Coronary artery (tissue), 2 donors: Measurements from ENCODE around the gene ITGAV.

ENCODE experiments used
- DNase-seq: peaks from one replicate; pipeline ENCODE4 v3.0.0-alpha.2; 2017; ENCODE audit warnings: low spot score
- H3K27ac ChIP-seq, 2 donors: fragments of 200-600 bp; sonication (generic); one replicate each; pipeline ENCODE4 v1.5.1; 2016 to 2019
- H3K4me3 ChIP-seq: fragments of 200-600 bp; sonication (generic); 2 replicates; pipeline ENCODE4 v1.5.1; 2016; ENCODE audit warnings: mild to moderate bottlenecking, moderate library complexity
- CTCF ChIP-seq: fragments of 200-600 bp; sonication (generic); IDR thresholded peaks from one replicate; pipeline ENCODE4 v1.5.1; 2019; ENCODE audit warnings: antibody characterized with exemption

The ITGAV gene

GRCh38 chr2:186695081-186695756 is 105.4 kb downstream of the ITGAV start:
- Histone ChIP-seq H3K27ac (no peak overlapping the region), H3K4me3 (peak overlapping the region; percentile 88)
- DNase-seq = no peak
- TF ChIP-seq CTCF = no peak

- DNase-seq = no peak
- no peak for TF ChIP-seq CTCF
- H3K27ac ChIP-seq = no peak overlapping the region
- no peak overlapping the region for H3K4me3 ChIP-seq
Observed at GRCh38 chr2:186696290-186696689, 106.4 kb downstream of the ITGAV start.

GRCh38 chr2:186696804-186697203 is 106.9 kb downstream of the ITGAV start:
- Histone ChIP-seq H3K4me3 (no peak overlapping the region), H3K27ac (no peak overlapping the region)
- TF ChIP-seq CTCF = no peak
- no peak for DNase-seq

- Histone ChIP-seq H3K27ac (no peak overlapping the region), H3K4me3 (no peak overlapping the region)
- TF ChIP-seq CTCF = no peak
- DNase-seq = no peak
Observed at GRCh38 chr2:186697536-186697935, 107.7 kb downstream of the ITGAV start.

- no peak overlapping the region for H3K4me3 ChIP-seq
- no peak for TF ChIP-seq CTCF
- H3K27ac ChIP-seq = no peak overlapping the region
- DNase-seq = no peak
Observed at GRCh38 chr2:186699742-186700141, 109.9 kb downstream of the ITGAV start.

GRCh38 chr2:186702006-186702405 is 112.2 kb downstream of the ITGAV start:
- DNase-seq = no peak
- no peak for TF ChIP-seq CTCF
- Histone ChIP-seq H3K4me3 (no peak overlapping the region), H3K27ac (no peak overlapping the region)

- no peak for TF ChIP-seq CTCF
- DNase-seq = no peak
- no peak overlapping the region for H3K27ac ChIP-seq
- H3K4me3 ChIP-seq = no peak overlapping the region
Observed at GRCh38 chr2:186702501-186702900, 112.6 kb downstream of the ITGAV start.
